Thyroid gland (tissue), 4 donors: ENCODE results near the gene TMC3. TPM values are rescaled to one million over a fixed set of nuclear protein-coding genes. Genes with fewer than 3 reads are reported as not detected.

Experiments
- DNase-seq, 2 donors: peaks; one replicate each; pipeline ENCODE4 v3.0.0-alpha.2; 2019
- H3K27ac ChIP-seq, 3 donors: fragments of 200-600 bp; sonication (generic); 1 replicate in 2 of 3; 2 replicates in 1 of 3; pipeline ENCODE4 v1.5.1; 2016 to 2019; ENCODE audit warnings: mild to moderate bottlenecking in 1 of 3, moderate library complexity in 1 of 3
- H3K27me3 ChIP-seq: fragments of 200-600 bp; sonication (generic); one replicate; pipeline ENCODE4 v1.5.1; 2019
- H3K36me3 ChIP-seq, 2 donors: fragments of 200-600 bp; sonication (generic); one replicate each; pipeline ENCODE4 v1.5.1; 2016 to 2019
- H3K4me1 ChIP-seq, 2 donors: fragments of 200-600 bp; sonication (generic); one replicate each; pipeline ENCODE4 v1.5.1; 2017 to 2019
- H3K4me3 ChIP-seq, 3 donors: fragments of 200-600 bp; sonication (generic); replicated peaks in 1 of 3; 1 replicate in 2 of 3; 2 replicates in 1 of 3; pipeline ENCODE4 v1.5.1; 2016; ENCODE audit warnings: mild to moderate bottlenecking in 1 of 3
- H3K9me3 ChIP-seq: fragments of 200-600 bp; sonication (generic); one replicate; pipeline ENCODE4 v1.5.1; 2017
- CTCF ChIP-seq, 6 experiments: fragments of 200-600 bp in 3 of 6; fragments of 450-650 bp in 3 of 6; sonication (generic) in 3 of 6; IDR thresholded peaks; one replicate each; pipeline ENCODE4 v1.5.1; 2016 to 2019; ENCODE audit warnings: antibody characterized with exemption in 6 of 6, mild to moderate bottlenecking in 2 of 6, inconsistent platforms in 1 of 6, moderate library complexity in 1 of 6
- POLR2A ChIP-seq, 2 donors: fragments of 450-650 bp; IDR thresholded peaks; one replicate each; pipeline ENCODE4 v1.6.1; 2017; ENCODE audit warnings: antibody characterized with exemption in 2 of 2, mild to moderate bottlenecking in 2 of 2, moderate library complexity in 1 of 2
- WGBS, 2 donors: methylation state at CpG; one replicate each; pipeline ENCODE4 v1.1.5; 2017; 5-methylcytosine and 5-hydroxymethylcytosine counted together
- intact Hi-C: fragments of 100-400 bp; cut with DNase I; formaldehyde crosslinking; loops from one replicate; pipeline ENCODE4 v1.15.1; 2023
- total RNA-seq, 4 donors: library from RNA; depleted of rRNA; stranded (reverse); fragments of >200 nt; gene quantifications; one replicate each; pipeline ENCODE4 v1.2.3, GENCODE V29; 2016

The TMC3 gene
- total RNA-seq, 4 donors from 2014 or later, result 0.33 to 0.40 (median 0.34) TPM; not detected in 1

- Histone ChIP-seq H3K9me3 (no peaks in the 10 kb centered on the region), H3K4me3 (no peak overlapping the region), H3K27me3 (no peaks in the 10 kb centered on the region), H3K27ac (no peak overlapping the region), H3K36me3 (no peaks in the 10 kb centered on the region), H3K4me1 (peaks cover 11 to 16% of the 10 kb centered on the region in 2 donors)
- DNase-seq, result no peak
- no peak for TF ChIP-seq POLR2A (IDR thresholded peaks at IDR 0.05)
- no peak for TF ChIP-seq CTCF (IDR thresholded peaks at IDR 0.05)
- intact Hi-C loops, result no loop called here
- 87 to 88% methylated on average over 3 of the region's 3 CpGs for WGBS, 2 donors
Measured at GRCh38 chr15:81327516-81327915, 46.5 kb downstream of the TMC3 start.

GRCh38 chr15:81326466-81327212, 47.4 kb downstream of the TMC3 start:
- TF ChIP-seq CTCF (IDR thresholded peaks at IDR 0.05), result no peak
- no peak for TF ChIP-seq POLR2A (IDR thresholded peaks at IDR 0.05)
- Histone ChIP-seq H3K27ac (no peak overlapping the region), H3K36me3 (no peaks in the 10 kb centered on the region), H3K27me3 (no peaks in the 10 kb centered on the region), H3K4me1 (peaks cover 11 to 16% of the 10 kb centered on the region in 2 donors), H3K9me3 (no peaks in the 10 kb centered on the region), H3K4me3 (no peak overlapping the region)
- DNase-seq, result no peak
- 92 to 96% methylated on average over 7 of the region's 7 CpGs for WGBS, 2 donors
- intact Hi-C loops, result no loop called here

DNA sequence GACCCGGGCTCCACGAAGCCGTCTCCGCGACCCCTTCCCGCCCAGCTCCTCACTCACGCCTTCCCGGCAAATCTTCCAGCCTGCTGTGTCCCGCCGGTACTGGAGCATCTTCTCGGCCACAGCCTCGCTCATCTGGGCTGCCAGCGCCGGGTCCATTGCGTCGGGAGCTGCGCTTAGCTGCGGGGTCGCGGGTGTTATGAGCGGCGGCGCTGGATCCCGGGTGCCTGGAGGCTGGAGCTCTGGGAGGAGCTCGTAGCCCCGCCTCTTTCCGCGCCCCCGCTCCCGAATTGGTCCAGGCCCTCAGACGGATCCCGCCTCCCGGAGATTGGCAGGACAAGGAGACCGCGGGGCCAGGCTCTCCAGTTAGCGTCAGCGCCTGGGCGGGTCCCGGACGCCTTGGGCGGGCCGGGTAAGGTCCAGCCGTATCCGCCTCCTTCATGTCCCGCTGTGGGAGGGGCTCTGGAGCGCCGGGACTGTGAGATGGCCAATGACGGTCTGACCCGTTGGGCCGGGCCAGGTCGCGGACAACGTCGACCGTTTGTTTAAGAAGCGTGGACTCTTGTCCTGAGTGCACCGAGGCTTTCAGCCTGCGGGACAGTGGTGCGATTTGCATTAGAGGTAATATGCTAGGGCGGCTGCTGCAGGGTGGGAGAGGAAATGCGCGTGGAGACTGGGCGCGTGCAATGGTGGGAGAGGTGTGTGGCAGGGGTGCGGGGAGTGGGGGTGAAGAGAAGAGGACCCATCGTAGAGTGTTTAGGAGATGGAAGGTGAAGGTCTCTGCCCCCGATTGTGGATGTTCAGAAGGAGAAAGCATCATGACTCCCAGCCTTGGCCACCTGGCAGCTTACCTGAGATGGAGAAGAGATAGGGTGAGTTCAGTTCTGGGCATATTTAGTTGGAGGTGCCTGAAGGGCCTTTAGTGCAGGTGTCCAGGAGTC, 49.8 kb downstream of the TMC3 start, which contains the start of gene STARD5:
Gene STARD5 (minus strand): TSS at position 198 of the 938 bp plus-strand sequence. CDS start 42 bp downstream, at position 156.
- TF ChIP-seq POLR2A (IDR thresholded peaks at IDR 0.05) (peak; percentile 51 to 92), CTCF (IDR thresholded peaks at IDR 0.05) (no peak)
- intact Hi-C loops, result no loop called here
- Histone ChIP-seq H3K9me3 (no peaks in the 10 kb centered on the region), H3K27ac (peak within 1 kb of the TSS in 2 of 3 donors; percentile 54 to 75), H3K27me3 (no peaks in the 10 kb centered on the region), H3K36me3 (peaks cover 0 to 6% of the 10 kb centered on the region in 2 donors), H3K4me3 (peak within 1 kb of the TSS; percentile 8 to 75 (median 60)), H3K4me1 (peaks cover 11 to 16% of the 10 kb centered on the region in 2 donors)
- 1 to 2% methylated on average over 19 to 29 of the region's 67 CpGs for WGBS, 2 donors
- peak; percentile 99 to 100 for DNase-seq

- WGBS, 2 donors, result 15 to 20% methylated on average over 4 of the region's 4 CpGs
- peak overlapping the region; percentile 8 to 75 (median 60) for H3K4me3 ChIP-seq
- DNase-seq, result no peak
- H3K27me3 ChIP-seq, result no peaks in the 10 kb centered on the region
- peak overlapping the region in 2 of 3 donors; percentile 54 to 75 for H3K27ac ChIP-seq
- TF ChIP-seq POLR2A (IDR thresholded peaks at IDR 0.05) (no peak), CTCF (IDR thresholded peaks at IDR 0.05) (no peak)
- H3K36me3 ChIP-seq, result peaks cover 0 to 6% of the 10 kb centered on the region in 2 donors
- H3K9me3 ChIP-seq, result no peaks in the 10 kb centered on the region
- intact Hi-C loops, result no loop called here
- peaks cover 11 to 16% of the 10 kb centered on the region in 2 donors for H3K4me1 ChIP-seq
Measured at GRCh38 chr15:81323559-81323943, 50.5 kb downstream of the TMC3 start.
